ENCODE measurements around the gene KSR2.

- no peak for TF ChIP-seq POLR2A (IDR thresholded peaks at IDR 0.05; ENCODE audit: low read depth, low read length)
- no peak for TF ChIP-seq POLR2AphosphoS5 (IDR thresholded peaks at IDR 0.05; ENCODE audit: low read depth, low read length)
- no peak for TF ChIP-seq TAF1 (IDR thresholded peaks at IDR 0.05; ENCODE audit: low read depth, low read length)
- no peak for TF ChIP-seq PAX5 (IDR thresholded peaks at IDR 0.05; ENCODE audit: insufficient read depth, low read length, severe bottlenecking)
Measured at GRCh38 chr12:117699575-117699974, 269.2 kb downstream of the KSR2 start.

Measured in GM12891 (cell line).